Prostate gland (tissue), 2 donors: ENCODE data around the gene TRPV3.

ENCODE experiments used
- CTCF ChIP-seq, 4 experiments: fragments of 200-600 bp in 2 of 4; fragments of 450-650 bp in 2 of 4; sonication (generic) in 2 of 4; IDR thresholded peaks; 1 replicate in 3 of 4; 2 replicates in 1 of 4; pipeline ENCODE4 v1.5.1; 2016 to 2019; ENCODE audit warnings: antibody characterized with exemption in 4 of 4, mild to moderate bottlenecking in 2 of 4, moderate library complexity in 2 of 4
- POLR2A ChIP-seq: fragments of 450-650 bp; IDR thresholded peaks from one replicate; pipeline ENCODE4 v1.6.1; 2016; ENCODE audit warnings: antibody characterized with exemption, mild to moderate bottlenecking

DNA sequence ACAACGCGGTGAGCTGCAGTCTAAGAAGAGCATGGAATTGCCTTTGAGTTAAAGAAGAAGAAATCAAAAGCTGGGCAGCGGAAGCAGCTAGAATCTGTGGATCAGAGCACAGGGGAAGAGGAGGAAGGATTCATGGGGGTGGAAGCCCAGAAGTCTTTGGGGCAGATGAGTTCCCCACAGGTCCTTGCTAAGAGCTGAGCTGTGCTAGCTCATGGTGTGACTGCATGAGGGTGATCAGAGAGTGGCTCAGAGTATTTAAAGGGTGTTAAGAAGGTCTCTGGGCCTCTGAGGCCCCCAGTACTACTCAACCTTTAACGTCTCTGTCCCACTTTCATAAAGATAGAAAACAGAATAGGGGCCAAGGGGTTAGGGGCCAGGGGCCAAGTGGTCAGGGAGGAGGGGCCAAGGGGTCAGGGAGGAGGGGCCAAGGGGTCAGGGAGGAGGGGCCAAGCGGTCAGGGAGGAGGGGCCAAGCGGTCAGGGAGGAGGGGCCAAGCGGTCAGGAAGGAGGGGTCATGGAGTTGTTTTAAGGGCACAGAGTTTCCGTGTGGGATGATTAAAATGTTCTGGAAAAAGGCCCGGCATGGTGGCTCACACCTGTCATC lies 12.0 kb upstream of the TRPV3 start:
- TF ChIP-seq CTCF (IDR thresholded peaks at IDR 0.05) = no peak
- TF ChIP-seq POLR2A = no peak
